ENCODE data around the gene CLEC2A.

CLEC2A gene

DNA sequence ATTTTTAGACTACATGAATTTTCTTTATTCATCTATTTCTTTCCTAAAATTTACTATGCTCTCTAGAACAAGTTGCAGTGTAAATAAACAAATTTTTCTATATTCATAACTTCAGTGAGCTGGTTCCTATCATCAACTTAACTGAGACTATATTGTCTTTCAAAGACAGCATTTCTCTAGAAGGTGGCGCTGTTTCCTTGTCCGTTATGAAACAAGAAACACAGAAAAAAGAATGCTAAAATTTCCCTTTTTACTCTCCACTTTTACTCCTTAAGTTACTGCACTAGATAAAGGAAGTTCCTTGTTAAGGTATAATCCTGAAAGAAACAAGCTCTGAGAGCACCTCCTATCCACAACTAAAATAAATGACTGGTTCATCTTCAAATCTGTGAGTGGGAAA lies 8.2 kb upstream of the CLEC2A start:
- H3K4me3 ChIP-seq (ENCODE audit: low read length) = no peak overlapping the region
- DNase-seq (ENCODE audit: low read depth, low spot score) = no peak

DNA sequence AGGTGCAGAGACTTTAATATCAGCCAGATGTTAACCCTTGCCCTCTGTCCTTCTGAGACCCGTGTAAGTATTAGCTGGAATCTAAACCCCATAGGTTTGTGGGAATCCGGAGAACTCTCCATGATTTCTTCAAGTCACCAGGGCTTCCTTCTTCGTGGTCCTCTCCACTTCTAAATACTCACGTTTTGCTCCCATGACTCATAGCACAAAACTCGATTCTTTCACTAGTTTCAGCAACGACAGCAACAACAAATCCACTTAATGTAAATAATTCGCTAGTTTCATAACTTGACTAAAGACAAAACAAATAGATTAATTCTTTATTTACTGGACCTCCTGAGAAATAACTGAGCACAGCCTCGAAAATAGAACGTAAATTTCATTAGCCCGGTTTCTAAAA lies 4.4 kb upstream of the CLEC2A start:
- H3K4me3 ChIP-seq (ENCODE audit: low read length) = no peak overlapping the region

GRCh38 chr12:9935026-9935425 lies 2.9 kb upstream of the CLEC2A start:
- no peak for DNase-seq (ENCODE audit: low read depth, low spot score)
- H3K4me3 ChIP-seq (ENCODE audit: low read length) = no peak overlapping the region

More for the DNA sequence above, 4.4 kb upstream of the CLEC2A start:
- DNase-seq (ENCODE audit: low read depth, low spot score) = no peak

DNA sequence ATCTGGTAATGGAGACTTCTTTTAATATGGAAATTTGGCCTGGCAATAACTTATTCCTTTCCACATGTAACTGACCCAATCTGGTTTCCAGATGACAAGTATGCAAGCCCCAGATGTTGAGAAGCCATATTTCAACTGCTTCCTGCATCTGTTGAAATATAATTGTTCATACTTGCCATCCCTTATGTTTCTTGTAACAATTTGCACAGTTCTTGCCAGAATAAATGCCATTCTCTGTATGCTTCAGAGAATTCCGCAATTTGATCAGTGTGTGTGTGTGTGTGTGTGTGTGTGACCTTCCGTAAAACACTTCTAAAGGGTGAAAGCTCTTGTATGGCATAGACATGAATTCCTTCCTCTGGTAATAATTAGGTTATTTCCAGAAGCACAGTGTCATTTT lies 1.8 kb upstream of the CLEC2A start:
- no peak overlapping the region for H3K4me3 ChIP-seq (ENCODE audit: low read length)
- DNase-seq (ENCODE audit: low read depth, low spot score) = no peak

DNA sequence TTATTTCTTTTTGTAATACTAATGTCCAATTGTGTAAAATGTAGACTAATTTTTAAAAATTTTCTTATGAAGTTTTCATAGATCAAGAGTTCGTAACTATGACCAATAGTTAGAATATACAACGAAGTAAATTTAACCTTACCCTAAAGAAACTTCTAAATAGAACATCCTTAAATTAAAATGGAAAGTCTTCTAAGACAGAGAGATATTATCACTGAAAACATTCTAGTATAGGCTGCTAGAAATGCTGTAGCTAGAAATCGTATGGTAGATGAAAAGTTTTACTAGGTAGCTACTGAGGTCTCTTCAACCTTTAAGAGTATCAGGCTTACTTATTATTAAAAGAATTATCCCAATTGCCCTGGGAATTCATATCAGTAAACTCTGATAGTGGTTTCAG lies 925 bp downstream of the CLEC2A start:
- no peak for DNase-seq (ENCODE audit: low read depth, low spot score)

DNA sequence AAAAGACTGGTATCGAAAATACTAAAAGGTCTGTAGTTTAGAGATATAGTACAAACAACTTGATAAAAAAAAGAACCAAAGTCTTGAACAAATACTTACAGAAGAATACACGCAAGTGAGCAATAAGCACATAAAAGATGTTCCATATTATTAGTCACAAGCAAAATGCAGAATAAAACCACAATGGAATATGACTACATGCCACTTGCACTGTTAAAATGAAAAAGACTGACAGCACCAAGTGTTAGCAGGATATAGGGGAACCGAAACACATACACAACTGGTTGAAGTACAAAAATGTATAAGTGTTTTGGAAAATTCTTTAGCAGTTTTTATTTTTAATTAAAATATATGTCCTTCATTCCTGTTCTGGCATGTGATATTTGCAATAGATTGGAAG lies 3.6 kb downstream of the CLEC2A start:
- DNase-seq (ENCODE audit: low read depth, low spot score) = no peak
- no peak overlapping the region for H3K4me3 ChIP-seq (ENCODE audit: low read length)

More for the DNA sequence above, 925 bp downstream of the CLEC2A start:
- H3K4me3 ChIP-seq (ENCODE audit: low read length) = no peak overlapping the region

- DNase-seq (ENCODE audit: low read depth, low spot score) = no peak
- no peak overlapping the region for H3K4me3 ChIP-seq (ENCODE audit: low read length)
These were observed 5.3 kb downstream of the CLEC2A start for GRCh38 chr12:9926876-9927275.

DNA sequence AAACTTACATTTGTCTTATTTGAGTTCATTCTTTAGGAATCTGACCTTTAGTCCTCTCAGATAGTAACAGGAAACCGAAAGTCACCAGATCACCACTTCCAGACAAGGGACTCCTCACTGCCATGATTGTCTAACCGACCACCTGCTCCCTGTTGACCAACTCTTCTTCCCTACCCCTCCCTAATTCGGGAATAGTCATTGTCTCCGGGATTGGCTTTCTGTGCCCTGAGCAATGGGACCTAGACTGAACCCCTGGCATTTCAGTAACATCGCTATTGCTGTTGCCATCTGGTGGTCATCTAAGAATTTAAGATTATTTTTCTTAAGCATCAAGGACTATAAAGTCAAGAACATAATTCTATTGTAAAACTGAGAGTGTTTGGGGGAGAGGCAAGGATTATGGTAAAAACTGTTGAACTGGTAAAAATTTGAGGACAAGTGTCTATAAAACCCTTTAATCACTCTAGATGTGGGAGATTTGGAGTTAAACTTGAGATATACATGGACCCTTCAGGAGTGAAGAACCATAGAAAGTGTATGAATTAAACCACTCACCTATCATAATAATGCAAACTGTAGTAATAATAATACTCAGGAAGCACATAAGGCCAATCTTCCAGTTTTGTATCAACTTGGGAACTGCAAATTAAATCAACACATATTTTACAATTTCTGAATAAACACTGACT lies 6.3 kb downstream of the CLEC2A start:
- H3K4me3 ChIP-seq (ENCODE audit: low read length) = no peak overlapping the region
- peak; percentile 40 for DNase-seq (ENCODE audit: low read depth, low spot score)

DNA sequence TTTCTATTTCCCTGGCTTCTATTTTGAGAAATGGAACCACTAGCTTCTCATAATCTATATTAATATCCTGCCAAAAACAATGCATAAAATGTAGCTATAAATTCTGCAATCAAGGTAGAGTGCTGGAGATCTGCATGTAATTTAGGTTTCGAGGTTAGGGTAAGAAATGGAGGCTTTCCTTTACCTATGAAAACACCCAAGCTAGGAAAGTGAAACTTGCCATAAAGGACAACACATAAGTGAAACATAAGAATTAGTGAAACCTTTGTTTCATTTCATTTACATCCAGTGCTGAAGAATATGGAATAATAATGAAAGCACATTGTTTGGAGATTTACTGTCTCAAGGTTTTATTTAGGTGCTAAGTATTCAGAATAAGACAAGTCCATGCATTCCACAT lies 9.7 kb downstream of the CLEC2A start:
- H3K4me3 ChIP-seq (ENCODE audit: low read length) = no peak overlapping the region
- no peak for DNase-seq (ENCODE audit: low read depth, low spot score)

- DNase-seq (ENCODE audit: low read depth, low spot score) = no peak
- H3K4me3 ChIP-seq (ENCODE audit: low read length) = no peak overlapping the region
These were observed 11.7 kb downstream of the CLEC2A start for GRCh38 chr12:9920451-9920850.

DNA sequence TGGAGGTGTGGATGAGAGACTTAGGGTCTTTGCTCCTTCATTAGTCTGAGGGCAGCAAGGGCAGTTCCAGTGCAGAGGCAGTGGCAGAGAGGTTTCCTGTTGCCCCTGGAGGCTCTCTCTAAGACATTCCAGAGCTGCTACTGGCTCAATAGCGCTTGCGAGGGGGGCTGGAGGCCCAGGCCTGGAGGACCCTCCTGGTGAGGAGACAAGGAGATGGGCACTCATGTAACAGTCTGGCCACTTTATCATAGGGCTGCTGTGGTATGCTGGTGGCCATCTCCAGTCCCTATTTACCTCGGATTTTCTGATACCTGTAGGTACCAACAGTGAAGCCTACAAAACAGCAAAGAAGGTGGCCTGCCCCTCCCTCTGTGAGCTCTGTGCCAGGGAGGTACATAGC lies 12.7 kb downstream of the CLEC2A start:
- no peak for DNase-seq (ENCODE audit: low read depth, low spot score)
- H3K4me3 ChIP-seq (ENCODE audit: low read length) = no peak overlapping the region

DNA sequence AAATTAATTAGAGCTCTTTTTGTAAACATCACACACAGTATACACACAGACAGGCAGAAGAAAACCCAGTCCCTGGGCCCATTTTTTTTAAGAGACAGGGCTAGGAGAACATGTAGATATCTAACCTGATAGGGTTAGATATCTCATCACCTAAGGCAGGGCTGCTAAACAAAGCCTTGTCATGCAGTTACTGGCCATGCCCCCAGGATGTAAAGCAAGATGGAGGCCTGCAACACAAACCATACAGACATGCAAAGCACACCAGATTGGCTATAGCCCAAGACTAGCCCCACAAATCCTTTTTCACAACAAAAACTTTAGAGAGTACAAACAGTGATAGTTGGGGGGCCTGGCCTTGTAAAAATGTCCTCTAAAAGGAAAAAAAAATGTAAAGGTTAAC lies 20.5 kb downstream of the CLEC2A start:
- DNase-seq (ENCODE audit: low read depth, low spot score) = no peak
- H3K4me3 ChIP-seq (ENCODE audit: low read length) = no peak overlapping the region

DNA sequence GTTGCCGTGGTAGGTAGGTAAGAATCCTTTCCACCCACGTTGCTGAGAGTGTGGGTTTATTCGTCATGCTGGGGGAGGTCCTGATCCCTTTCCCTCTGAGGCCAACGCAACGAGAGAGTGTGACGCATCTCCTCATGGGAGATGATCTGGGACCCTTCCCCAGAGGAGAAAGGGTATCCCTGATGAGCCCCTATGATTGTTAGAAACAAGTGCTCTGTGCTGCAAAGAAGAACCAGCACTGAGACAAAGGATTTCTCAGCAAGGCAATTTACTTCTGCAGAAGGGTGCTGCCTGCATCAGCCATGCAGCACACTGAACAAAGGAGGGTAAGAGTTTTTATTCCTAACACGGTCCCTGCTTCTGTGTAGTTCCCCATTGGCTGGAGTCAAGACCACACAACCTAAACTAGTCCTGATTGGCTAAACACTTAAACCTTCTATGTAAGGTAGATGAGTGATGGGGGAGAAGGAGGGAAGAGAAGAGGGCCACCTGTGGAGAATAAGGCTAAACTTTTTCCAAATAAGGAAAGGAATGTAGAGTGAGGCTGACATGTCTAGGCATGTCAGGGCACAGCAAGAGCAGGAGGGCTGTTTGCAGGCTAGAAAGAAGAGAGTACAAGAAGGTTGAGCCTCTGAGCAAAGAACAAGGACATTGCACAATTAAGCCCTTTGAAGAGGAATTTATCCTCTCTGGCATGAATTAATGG lies 21.3 kb downstream of the CLEC2A start:
- no peak overlapping the region for H3K4me3 ChIP-seq (ENCODE audit: low read length)

GRCh38 chr12:9909724-9910123 lies 22.4 kb downstream of the CLEC2A start:
- no peak overlapping the region for H3K4me3 ChIP-seq (ENCODE audit: low read length)

More for the DNA sequence above, 21.3 kb downstream of the CLEC2A start:
- no peak for DNase-seq (ENCODE audit: low read depth, low spot score)

GRCh38 chr12:9908350-9908749 lies 23.8 kb downstream of the CLEC2A start:
- no peak for DNase-seq (ENCODE audit: low read depth, low spot score)

More at GRCh38 chr12:9909724-9910123, 22.4 kb downstream of the CLEC2A start:
- no peak for DNase-seq (ENCODE audit: low read depth, low spot score)

GRCh38 chr12:9907769-9908168 lies 24.4 kb downstream of the CLEC2A start:
- no peak for DNase-seq (ENCODE audit: low read depth, low spot score)
- no peak overlapping the region for H3K4me3 ChIP-seq (ENCODE audit: low read length)

More at GRCh38 chr12:9908350-9908749, 23.8 kb downstream of the CLEC2A start:
- no peak overlapping the region for H3K4me3 ChIP-seq (ENCODE audit: low read length)

DNA sequence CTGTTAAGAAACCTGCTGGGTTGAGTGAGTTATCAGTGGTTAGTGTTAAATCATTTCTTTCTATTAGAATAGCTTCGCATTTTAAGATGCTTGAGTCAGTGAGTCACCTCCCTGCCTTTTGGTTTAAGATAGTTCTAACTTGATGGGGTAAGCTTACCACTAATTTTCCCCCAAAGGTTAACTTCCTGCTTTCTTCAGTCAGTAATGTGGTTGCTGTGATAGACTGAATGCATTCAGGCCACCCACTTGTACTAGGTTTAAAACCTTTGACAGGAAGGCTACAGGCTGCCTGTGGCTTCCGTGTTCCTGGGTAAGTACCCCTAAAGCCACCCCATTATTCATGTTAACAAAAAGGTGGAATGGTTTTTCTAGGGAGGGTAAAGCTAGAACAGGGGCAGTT lies 25.3 kb downstream of the CLEC2A start:
- DNase-seq (ENCODE audit: low read depth, low spot score) = peak; percentile 82
- no peak overlapping the region for H3K4me3 ChIP-seq (ENCODE audit: low read length)

DNA sequence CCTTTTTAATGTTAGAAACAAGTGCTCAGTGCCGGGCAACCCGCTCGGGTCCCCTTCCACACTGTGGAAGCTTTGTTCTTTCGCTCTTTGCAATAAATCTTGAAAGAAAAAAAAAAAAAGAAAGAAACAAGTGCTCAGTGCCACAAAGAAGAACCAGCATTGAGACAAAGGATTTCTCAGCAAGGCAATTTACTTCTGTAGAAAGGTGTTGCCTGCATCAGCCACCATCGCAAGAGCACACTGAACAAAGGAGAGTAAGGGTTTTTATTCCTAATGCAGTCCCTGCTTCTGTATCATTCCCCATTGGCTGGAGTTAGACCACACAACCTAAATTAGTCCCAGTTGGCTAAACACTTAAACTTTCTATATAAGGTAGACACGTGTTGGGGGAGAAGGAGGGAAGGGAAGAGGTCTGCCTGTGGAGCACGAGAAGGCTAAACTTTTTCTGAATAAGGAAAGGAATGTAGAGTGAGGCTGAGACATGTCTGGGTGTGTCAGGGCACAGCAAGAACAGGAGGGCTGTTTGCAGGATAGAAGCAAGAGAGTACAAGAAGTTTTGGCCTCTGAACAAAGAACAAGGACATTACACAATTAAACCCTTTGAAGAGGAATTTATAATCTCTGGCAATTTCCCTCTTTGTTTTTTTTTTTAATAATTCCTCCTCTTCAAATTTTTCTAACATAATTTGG lies 29.5 kb downstream of the CLEC2A start:
- no peak overlapping the region for H3K4me3 ChIP-seq (ENCODE audit: low read length)
- no peak for DNase-seq (ENCODE audit: low read depth, low spot score)

- no peak for DNase-seq (ENCODE audit: low read depth, low spot score)
- no peak overlapping the region for H3K4me3 ChIP-seq (ENCODE audit: low read length)
These were observed 31.2 kb downstream of the CLEC2A start for GRCh38 chr12:9900930-9901329.

DNA sequence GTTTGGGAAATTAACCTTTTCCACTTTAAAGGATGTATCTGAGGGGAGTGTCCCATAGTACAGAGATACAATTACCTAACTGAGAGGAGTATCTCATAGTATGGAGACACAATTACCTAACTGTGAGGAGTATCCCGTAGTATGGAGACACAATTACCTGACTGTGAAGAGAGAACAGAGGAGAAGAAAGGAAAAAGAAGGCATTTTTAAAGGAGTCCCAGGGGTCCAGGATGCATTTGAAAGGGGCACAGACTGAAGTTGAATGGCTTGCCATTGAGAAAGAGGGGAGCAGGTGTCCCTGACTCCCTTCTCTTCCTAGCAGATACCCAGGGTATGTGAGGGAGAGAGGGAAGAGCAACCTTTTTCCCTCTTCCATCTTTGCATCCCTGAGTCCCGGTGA lies 33.0 kb downstream of the CLEC2A start:
- no peak for DNase-seq (ENCODE audit: low read depth, low spot score)
- H3K4me3 ChIP-seq (ENCODE audit: low read length) = no peak overlapping the region
